HepG2 (cell line): ENCODE results near the gene CTNNAL1. TPM values are rescaled to one million over a fixed set of nuclear protein-coding genes. Genes with fewer than 3 reads are reported as not detected.

Source experiments
- ARNT2 ChIP-seq: sonication (generic); formaldehyde crosslinking; IDR thresholded peaks from 2 replicates; pipeline ENCODE4 v1.8.0; 2022; ENCODE audit warnings: mild to moderate bottlenecking, low read depth, missing genetic modification reagents, moderate library complexity
- ATF7 ChIP-seq, 2 experiments: fragments of 450-650 bp in 1 of 2; sonication (generic) in 1 of 2; formaldehyde crosslinking in 1 of 2; IDR thresholded peaks; 2 replicates each; pipeline versions ENCODE4 v1.4.0 to v1.6.1; 2016 to 2020; ENCODE audit warnings: antibody characterized with exemption in 1 of 2, mild to moderate bottlenecking in 1 of 2, missing genetic modification reagents in 1 of 2
- HOMEZ ChIP-seq: IDR thresholded peaks from 2 replicates; pipeline ENCODE4 v1.6.1; 2016; ENCODE audit warnings: low read depth
- JUND ChIP-seq: sonication (generic); formaldehyde crosslinking; IDR thresholded peaks from 2 replicates; pipeline ENCODE4 v1.8.0; 2022; ENCODE audit warnings: mild to moderate bottlenecking, missing genetic modification reagents
- NAIF1 ChIP-seq: sonication (generic); formaldehyde crosslinking; IDR thresholded peaks from 2 replicates; pipeline ENCODE4 v1.5.0; 2020; ENCODE audit warnings: mild to moderate bottlenecking, missing genetic modification reagents, borderline replicate concordance
- NCOR1 ChIP-seq: fragments of 200-600 bp; sonication (generic); IDR thresholded peaks from 2 replicates; pipeline ENCODE4 v1.7.0; 2017; ENCODE audit warnings: antibody characterized with exemption, low read length, borderline replicate concordance
- PHF21A ChIP-seq: sonication (generic); formaldehyde crosslinking; IDR thresholded peaks from 2 replicates; pipeline ENCODE4 v1.5.0; 2020; ENCODE audit warnings: mild to moderate bottlenecking, missing genetic modification reagents
- SALL1 ChIP-seq: sonication (generic); formaldehyde crosslinking; IDR thresholded peaks from 2 replicates; pipeline ENCODE4 v1.8.0; 2022; ENCODE audit warnings: mild to moderate bottlenecking, missing genetic modification reagents
- SOX6 ChIP-seq, 2 experiments: fragments of 450-650 bp in 1 of 2; sonication (generic) in 1 of 2; formaldehyde crosslinking in 1 of 2; IDR thresholded peaks; 2 replicates each; pipeline versions ENCODE4 v1.4.0 to v1.6.1; 2017 to 2020; ENCODE audit warnings: antibody characterized with exemption in 1 of 2, mild to moderate bottlenecking in 1 of 2, missing genetic modification reagents in 1 of 2
- TBP ChIP-seq: sonication (generic); formaldehyde crosslinking; IDR thresholded peaks from 2 replicates; pipeline ENCODE4 v1.5.0; 2020; ENCODE audit warnings: missing genetic modification reagents
- TSC22D2 ChIP-seq: sonication (generic); formaldehyde crosslinking; IDR thresholded peaks from 2 replicates; pipeline ENCODE4 v1.5.1; 2020; ENCODE audit warnings: missing genetic modification reagents, mild to moderate bottlenecking, borderline replicate concordance
- ZNF318 ChIP-seq: sonication (generic); formaldehyde crosslinking; IDR thresholded peaks from 2 replicates; pipeline ENCODE4 v1.4.0; 2020; ENCODE audit warnings: mild to moderate bottlenecking, missing genetic modification reagents
- ZNF331 ChIP-seq: sonication (generic); formaldehyde crosslinking; IDR thresholded peaks from 2 replicates; pipeline ENCODE4 v1.4.0; 2020; ENCODE audit warnings: missing genetic modification reagents
- ZNF337 ChIP-seq: sonication (generic); formaldehyde crosslinking; IDR thresholded peaks from 2 replicates; pipeline ENCODE4 v1.5.1; 2020; ENCODE audit warnings: missing genetic modification reagents, low read depth, mild to moderate bottlenecking, borderline replicate concordance
- ZNF484 ChIP-seq: sonication (generic); formaldehyde crosslinking; IDR thresholded peaks from 2 replicates; pipeline ENCODE4 v1.5.1; 2020; ENCODE audit warnings: mild to moderate bottlenecking, low read depth, missing genetic modification reagents, borderline replicate concordance
- ZNF546 ChIP-seq: sonication (generic); formaldehyde crosslinking; conservative IDR thresholded peaks from 2 replicates; pipeline ENCODE4 v1.8.1; 2023; ENCODE audit warnings: mild to moderate bottlenecking, missing genetic modification reagents
- ZNF577 ChIP-seq: sonication (generic); formaldehyde crosslinking; IDR thresholded peaks from 2 replicates; pipeline ENCODE4 v1.4.0; 2020; ENCODE audit warnings: mild to moderate bottlenecking, low read depth, missing genetic modification reagents, borderline replicate concordance
- ZNF629 ChIP-seq: sonication (generic); formaldehyde crosslinking; conservative IDR thresholded peaks from 2 replicates; pipeline ENCODE4 v1.5.0; 2020; ENCODE audit warnings: missing genetic modification reagents
- ZNF841 ChIP-seq: sonication (generic); formaldehyde crosslinking; IDR thresholded peaks from 2 replicates; pipeline ENCODE4 v1.8.1; 2023; ENCODE audit warnings: missing genetic modification reagents, borderline replicate concordance
- polyA plus RNA-seq, 8 experiments: library from polyadenylated mRNA; depleted of rRNA in 3 of 8; stranded (reverse) in 7 of 8; unstranded in 1 of 8; fragments of >200 nt; fragmentation: Illumina TruSeq in 4 of 8; extraction: Trizol in 4 of 8; gene quantifications; 2 replicates each; pipeline versions ENCODE4 v1.2.1 to v1.2.3, GENCODE V29; 2011 to 2016; ENCODE audit warnings: low read depth in 4 of 8, missing spikeins in 1 of 8, mixed read lengths in 1 of 8; ENCODE audit not compliant: insufficient read depth in 1 of 8
- total RNA-seq, 5 experiments: library from RNA; depleted of rRNA; stranded (reverse); fragments of >200 nt; fragmentation: Illumina TruSeq; extraction: Trizol; gene quantifications; 2 replicates each; pipeline ENCODE4 v1.2.3, GENCODE V29; 2016; ENCODE audit warnings: low read depth in 1 of 5

Gene CTNNAL1
- total and polyA plus RNA-seq, 2 of the 13 experiments (the other 11 are each of a cell fraction or from before 2014, with no cell fraction given): 32.0 to 162 TPM

DNA sequence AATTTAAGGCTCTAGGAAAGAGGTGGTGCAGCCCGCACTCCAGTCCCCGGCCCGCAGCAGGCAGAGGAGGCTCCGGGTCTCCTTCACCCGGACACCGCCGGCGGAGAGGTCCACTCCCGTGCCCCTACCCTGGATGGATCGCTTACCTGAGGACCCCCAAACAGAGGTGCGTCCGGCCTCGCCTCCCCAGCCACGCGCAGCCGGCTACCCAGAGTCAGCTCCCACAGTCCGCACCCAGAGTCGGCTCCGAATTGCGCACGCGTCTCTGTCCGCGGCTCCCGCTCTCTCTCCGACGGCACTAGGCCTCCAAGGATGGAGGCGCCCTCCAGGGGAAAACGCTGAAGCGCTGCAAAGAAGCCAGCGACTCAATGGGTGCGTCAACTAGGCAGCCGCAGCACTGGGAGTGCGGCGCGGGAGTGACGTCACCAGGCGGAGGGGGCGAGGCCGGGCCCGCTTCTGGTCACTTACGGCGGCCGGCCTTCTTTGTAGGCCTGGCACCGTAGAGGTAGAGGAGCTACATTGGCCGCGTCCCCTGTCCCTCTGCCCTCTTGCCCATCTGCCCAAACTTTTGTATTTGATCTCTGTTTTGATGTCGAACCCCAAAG, 79.5 kb downstream of the CTNNAL1 start, which contains the start of gene ELP1 (continued):
- TF ChIP-seq HOMEZ (CRISPR knock-in tag) (0 out of 2 replicates have a peak, but pooled peaks have one; percentile 30), JUND (peak; percentile 87), PHF21A (CRISPR knock-in tag) (peak; percentile 52), ZNF577 (CRISPR knock-in tag) (no peak), ZNF484 (CRISPR knock-in tag) (no peak; the same call in 1 of the 2 replicates), ZNF629 (0 out of 2 replicates have a peak, but pooled peaks have one; percentile 34), TBP (CRISPR knock-in tag) (no peak), NCOR1 (no peak; the same call in 1 of the 2 replicates), ZNF546 (no peak), ZNF841 (CRISPR knock-in tag) (no peak), SOX6 (IDR thresholded peaks at IDR 0.05) (no peak), SOX6 (CRISPR knock-in tag; IDR thresholded peaks at IDR 0.05) (peak; percentile 22; the same call in 1 of the 2 replicates), TSC22D2 (CRISPR knock-in tag) (peak; percentile 86; the same call in 1 of the 2 replicates), ZNF318 (CRISPR knock-in tag) (0 out of 2 replicates have a peak, but pooled peaks have one; percentile 61), ATF7 (IDR thresholded peaks at IDR 0.05) (peak; percentile 98), ATF7 (CRISPR knock-in tag; IDR thresholded peaks at IDR 0.05) (peak; percentile 94), SALL1 (CRISPR knock-in tag) (peak; percentile 67; the same call in 1 of the 2 replicates), ZNF331 (CRISPR knock-in tag) (peak; percentile 74), ARNT2 (CRISPR knock-in tag) (peak; percentile 38; the same call in 1 of the 2 replicates), ZNF337 (0 out of 2 replicates have a peak, but pooled peaks have one; percentile 28), NAIF1 (CRISPR knock-in tag) (peak; percentile 62; the same call in 1 of the 2 replicates)
